Measurements from ENCODE around the gene NACC2. TPM values are rescaled to one million over a fixed set of nuclear protein-coding genes. Genes with fewer than 3 reads are reported as not detected.

NACC2 gene
- total and polyA plus RNA-seq, 2 experiments from 2014 or later: 3.8 to 20.8 TPM

DNA sequence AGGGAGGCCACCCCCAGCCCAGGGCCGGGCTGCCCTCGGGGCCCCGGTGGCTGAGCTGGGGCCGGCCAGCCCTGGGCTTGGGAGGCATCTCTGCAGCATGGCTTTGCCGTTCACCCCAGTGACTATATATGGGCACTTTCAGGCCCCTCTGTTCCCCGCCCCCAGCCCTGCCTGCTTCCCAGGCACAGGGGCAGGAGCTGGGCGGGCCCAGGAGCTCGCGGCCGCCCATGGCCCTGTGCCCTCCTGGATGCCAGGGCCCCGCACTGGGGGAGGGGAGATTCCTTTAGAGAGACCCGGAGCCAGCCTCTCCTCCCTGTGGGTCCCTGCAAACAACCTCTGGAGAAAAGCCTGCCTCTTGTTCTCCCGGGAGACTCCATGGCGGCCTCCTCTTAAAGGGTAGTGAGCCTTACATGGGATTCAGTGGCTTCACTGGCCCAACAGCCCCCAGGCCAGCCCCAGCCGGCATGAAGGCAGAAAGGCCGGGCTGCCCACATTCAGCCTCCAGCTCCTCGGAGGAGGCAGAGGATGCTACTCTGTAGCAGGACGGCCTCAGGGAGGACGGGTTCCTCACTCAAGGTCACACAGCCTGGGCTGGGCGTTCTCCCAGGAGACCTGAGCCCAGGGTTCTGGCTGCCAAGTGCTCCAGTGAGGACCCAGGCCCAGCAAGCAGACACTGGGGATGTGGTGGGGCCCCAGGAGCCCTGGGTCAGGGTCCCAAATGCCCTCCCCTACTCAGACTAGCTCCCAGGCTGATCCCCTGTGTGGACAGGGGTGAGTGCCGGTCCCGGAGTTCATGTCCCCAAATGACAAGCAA lies 4.1 kb downstream of the NACC2 start (continued):
- TF ChIP-seq, protein P1, sequence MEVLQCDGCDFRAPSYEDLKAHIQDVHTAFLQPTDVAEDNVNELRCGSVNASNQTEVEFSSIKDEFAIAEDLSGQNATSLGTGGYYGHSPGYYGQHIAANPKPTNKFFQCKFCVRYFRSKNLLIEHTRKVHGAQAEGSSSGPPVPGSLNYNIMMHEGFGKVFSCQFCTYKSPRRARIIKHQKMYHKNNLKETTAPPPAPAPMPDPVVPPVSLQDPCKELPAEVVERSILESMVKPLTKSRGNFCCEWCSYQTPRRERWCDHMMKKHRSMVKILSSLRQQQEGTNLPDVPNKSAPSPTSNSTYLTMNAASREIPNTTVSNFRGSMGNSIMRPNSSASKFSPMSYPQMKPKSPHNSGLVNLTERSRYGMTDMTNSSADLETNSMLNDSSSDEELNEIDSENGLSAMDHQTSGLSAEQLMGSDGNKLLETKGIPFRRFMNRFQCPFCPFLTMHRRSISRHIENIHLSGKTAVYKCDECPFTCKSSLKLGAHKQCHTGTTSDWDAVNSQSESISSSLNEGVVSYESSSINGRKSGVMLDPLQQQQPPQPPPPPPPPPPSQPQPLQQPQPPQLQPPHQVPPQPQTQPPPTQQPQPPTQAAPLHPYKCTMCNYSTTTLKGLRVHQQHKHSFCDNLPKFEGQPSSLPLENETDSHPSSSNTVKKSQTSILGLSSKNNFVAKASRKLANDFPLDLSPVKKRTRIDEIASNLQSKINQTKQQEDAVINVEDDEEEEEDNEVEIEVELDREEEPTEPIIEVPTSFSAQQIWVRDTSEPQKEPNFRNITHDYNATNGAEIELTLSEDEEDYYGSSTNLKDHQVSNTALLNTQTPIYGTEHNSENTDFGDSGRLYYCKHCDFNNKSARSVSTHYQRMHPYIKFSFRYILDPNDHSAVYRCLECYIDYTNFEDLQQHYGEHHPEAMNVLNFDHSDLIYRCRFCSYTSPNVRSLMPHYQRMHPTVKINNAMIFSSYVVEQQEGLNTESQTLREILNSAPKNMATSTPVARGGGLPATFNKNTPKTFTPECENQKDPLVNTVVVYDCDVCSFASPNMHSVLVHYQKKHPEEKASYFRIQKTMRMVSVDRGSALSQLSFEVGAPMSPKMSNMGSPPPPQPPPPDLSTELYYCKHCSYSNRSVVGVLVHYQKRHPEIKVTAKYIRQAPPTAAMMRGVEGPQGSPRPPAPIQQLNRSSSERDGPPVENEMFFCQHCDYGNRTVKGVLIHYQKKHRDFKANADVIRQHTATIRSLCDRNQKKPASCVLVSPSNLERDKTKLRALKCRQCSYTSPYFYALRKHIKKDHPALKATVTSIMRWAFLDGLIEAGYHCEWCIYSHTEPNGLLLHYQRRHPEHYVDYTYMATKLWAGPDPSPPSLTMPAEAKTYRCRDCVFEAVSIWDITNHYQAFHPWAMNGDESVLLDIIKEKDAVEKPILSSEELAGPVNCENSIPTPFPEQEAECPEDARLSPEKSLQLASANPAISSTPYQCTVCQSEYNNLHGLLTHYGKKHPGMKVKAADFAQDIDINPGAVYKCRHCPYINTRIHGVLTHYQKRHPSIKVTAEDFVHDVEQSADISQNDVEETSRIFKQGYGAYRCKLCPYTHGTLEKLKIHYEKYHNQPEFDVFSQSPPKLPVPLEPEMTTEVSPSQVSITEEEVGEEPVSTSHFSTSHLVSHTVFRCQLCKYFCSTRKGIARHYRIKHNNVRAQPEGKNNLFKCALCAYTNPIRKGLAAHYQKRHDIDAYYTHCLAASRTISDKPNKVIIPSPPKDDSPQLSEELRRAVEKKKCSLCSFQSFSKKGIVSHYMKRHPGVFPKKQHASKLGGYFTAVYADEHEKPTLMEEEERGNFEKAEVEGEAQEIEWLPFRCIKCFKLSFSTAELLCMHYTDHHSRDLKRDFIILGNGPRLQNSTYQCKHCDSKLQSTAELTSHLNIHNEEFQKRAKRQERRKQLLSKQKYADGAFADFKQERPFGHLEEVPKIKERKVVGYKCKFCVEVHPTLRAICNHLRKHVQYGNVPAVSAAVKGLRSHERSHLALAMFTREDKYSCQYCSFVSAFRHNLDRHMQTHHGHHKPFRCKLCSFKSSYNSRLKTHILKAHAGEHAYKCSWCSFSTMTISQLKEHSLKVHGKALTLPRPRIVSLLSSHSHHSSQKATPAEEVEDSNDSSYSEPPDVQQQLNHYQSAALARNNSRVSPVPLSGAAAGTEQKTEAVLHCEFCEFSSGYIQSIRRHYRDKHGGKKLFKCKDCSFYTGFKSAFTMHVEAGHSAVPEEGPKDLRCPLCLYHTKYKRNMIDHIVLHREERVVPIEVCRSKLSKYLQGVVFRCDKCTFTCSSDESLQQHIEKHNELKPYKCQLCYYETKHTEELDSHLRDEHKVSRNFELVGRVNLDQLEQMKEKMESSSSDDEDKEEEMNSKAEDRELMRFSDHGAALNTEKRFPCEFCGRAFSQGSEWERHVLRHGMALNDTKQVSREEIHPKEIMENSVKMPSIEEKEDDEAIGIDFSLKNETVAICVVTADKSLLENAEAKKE (CRISPR knock-in tag; IDR thresholded peaks at IDR 0.05): no peak
- no peak for TF ChIP-seq POLR2AphosphoS5 (IDR thresholded peaks at IDR 0.05; ENCODE audit: low read depth)
- no peak for TF ChIP-seq EZH2phosphoT487 (IDR thresholded peaks at IDR 0.05; ENCODE audit: unreplicated experiment)
- no peak for TF ChIP-seq ZNF114 (CRISPR knock-in tag; IDR thresholded peaks at IDR 0.05)
- TF ChIP-seq REST (IDR thresholded peaks at IDR 0.05; ENCODE audit: unreplicated experiment): no peak
- TF ChIP-seq ZNF331 (CRISPR knock-in tag; IDR thresholded peaks at IDR 0.05; ENCODE audit: low read depth): no peak
